Keratinocyte (primary cell): Measurements from ENCODE around the gene KIAA1755. TPM values are rescaled to one million over a fixed set of nuclear protein-coding genes. Genes with fewer than 3 reads are reported as not detected.

Source experiments
- DNase-seq: peaks from one replicate; pipeline ENCODE4 v3.0.0-alpha.2; 2011; ENCODE audit warnings: low read depth, missing footprints, low spot score
- FAIRE-seq: peaks from 2 replicates; lab custom pipeline; 2011; peaks lifted over from hg19 to GRCh38; lab: Jason Lieb, UNC
- H2AFZ ChIP-seq: 2 replicates; pipeline ENCODE4 v1.6.0; 2012; ENCODE audit warnings: low read length, control low read depth, inconsistent platforms; ENCODE audit not compliant: control insufficient read depth
- H3K27ac ChIP-seq: 2 replicates; pipeline ENCODE4 v1.5.1; 2011; ENCODE audit warnings: low read length; ENCODE audit not compliant: control insufficient read depth, insufficient read depth
- H3K27me3 ChIP-seq: 3 replicates; pipeline ENCODE4 v1.6.0; 2011; ENCODE audit warnings: low read length; ENCODE audit not compliant: control insufficient read depth, insufficient read depth; ENCODE audit errors: extremely low read depth
- H3K36me3 ChIP-seq, 2 experiments: 2 replicates in 1 of 2; 3 replicates in 1 of 2; pipeline ENCODE4 v1.5.1; 2011; ENCODE audit warnings: low read length in 2 of 2, mild to moderate bottlenecking in 1 of 2; ENCODE audit not compliant: control insufficient read depth in 2 of 2, insufficient read depth in 2 of 2; ENCODE audit errors: extremely low read depth in 1 of 2
- H3K4me1 ChIP-seq: 3 replicates; pipeline ENCODE4 v1.5.1; 2011; ENCODE audit warnings: low read length; ENCODE audit not compliant: control insufficient read depth, insufficient read depth; ENCODE audit errors: extremely low read depth
- H3K4me2 ChIP-seq: 3 replicates; pipeline ENCODE4 v1.6.0; 2011; ENCODE audit warnings: low read depth, low read length; ENCODE audit not compliant: control insufficient read depth, insufficient read depth; ENCODE audit errors: extremely low read depth
- H3K4me3 ChIP-seq, 3 experiments: fragments of 200-600 bp in 1 of 3; sonication (generic) in 1 of 3; 2 replicates in 2 of 3; 3 replicates in 1 of 3; pipeline ENCODE4 v1.5.1; 2011 to 2016; ENCODE audit warnings: low read length in 3 of 3, mild to moderate bottlenecking in 3 of 3, control low read depth in 2 of 3, inconsistent platforms in 1 of 3, low read depth in 1 of 3, mixed read lengths in 1 of 3, mixed run types in 1 of 3, moderate library complexity in 1 of 3; ENCODE audit not compliant: control insufficient read depth in 2 of 3, insufficient read depth in 2 of 3; ENCODE audit errors: extremely low read depth in 1 of 3
- H3K79me2 ChIP-seq: 2 replicates; pipeline ENCODE4 v1.6.0; 2012; ENCODE audit warnings: low read length; ENCODE audit not compliant: control insufficient read depth, insufficient read depth
- H3K9ac ChIP-seq: 3 replicates; pipeline ENCODE4 v1.6.0; 2011; ENCODE audit warnings: low read length; ENCODE audit not compliant: control insufficient read depth, insufficient read depth; ENCODE audit errors: extremely low read depth
- H3K9me1 ChIP-seq: 3 replicates; pipeline ENCODE4 v1.6.0; 2011; ENCODE audit warnings: low read length; ENCODE audit not compliant: control insufficient read depth, insufficient read depth; ENCODE audit errors: extremely low read depth
- H3K9me3 ChIP-seq: 2 replicates; pipeline ENCODE4 v1.5.1; 2012; ENCODE audit warnings: low read depth, low read length; ENCODE audit not compliant: control insufficient read depth
- H4K20me1 ChIP-seq: 3 replicates; pipeline ENCODE4 v1.6.0; 2011; ENCODE audit warnings: low read length; ENCODE audit not compliant: control insufficient read depth, insufficient read depth; ENCODE audit errors: extremely low read depth
- CTCF ChIP-seq, 3 experiments: IDR thresholded peaks in 1 of 3; conservative IDR thresholded peaks in 1 of 3; optimal IDR thresholded peaks in 1 of 3; 2 replicates in 2 of 3; 3 replicates in 1 of 3; pipeline versions ENCODE3 to v1.5.1; 2011; ENCODE audit warnings: low read length in 3 of 3, mild to moderate bottlenecking in 3 of 3, moderate library complexity in 2 of 3, control low read depth in 1 of 3, inconsistent platforms in 1 of 3; ENCODE audit not compliant: insufficient read depth in 2 of 3; ENCODE audit errors: extremely low read depth in 1 of 3
- EZH2 ChIP-seq: IDR thresholded peaks from one replicate; pipeline ENCODE4 v1.6.1; 2012; ENCODE audit warnings: inconsistent platforms, mild to moderate bottlenecking, low read length, moderate library complexity
- dilution Hi-C: fragments of 300-500 bp; cut with MboI; formaldehyde crosslinking; loops from one replicate; pipeline ENCODE4 v1.7.0; 2020; ENCODE audit warnings: low sequenced_read_pairs; ENCODE audit not compliant: extremely low pct_ligation_motif_present
- polyA plus RNA-seq, 5 experiments: library from polyadenylated mRNA; depleted of rRNA in 3 of 5; stranded (reverse) in 3 of 5; stranded (forward) in 1 of 5; unstranded in 1 of 5; fragments of >200 nt; gene quantifications; 1 replicate in 1 of 5; 2 replicates in 3 of 5; 3 replicates in 1 of 5; pipeline versions ENCODE4 v1.2.1 to v1.2.3, GENCODE V29; 2011 to 2012; ENCODE audit warnings: missing spikeins in 2 of 5, low read depth in 1 of 5, low replicate concordance in 1 of 5

The KIAA1755 gene
- polyA plus RNA-seq, 1 donor (not counting 4 experiments of a cell fraction or from before 2014, with no cell fraction given): not detected

- Histone ChIP-seq H4K20me1 (no peaks in the 10 kb centered on the region), H3K36me3 (no peaks in the 10 kb centered on the region), H3K9me3 (no peaks in the 10 kb centered on the region), H3K27me3 (peaks cover 15% of the 10 kb centered on the region), H2AFZ (no peak overlapping the region), H3K4me3 (no peak overlapping the region), H3K9ac (no peak overlapping the region), H3K4me1 (peaks cover 16% of the 10 kb centered on the region), H3K27ac (no peak overlapping the region), H3K4me2 (no peak overlapping the region), H3K9me1 (no peaks in the 10 kb centered on the region), H3K79me2 (no peaks in the 10 kb centered on the region)
- no peak for FAIRE-seq
- DNase-seq: no peak
- dilution Hi-C loops: no loop called here
- TF ChIP-seq EZH2 (no peak), CTCF (optimal IDR thresholded peaks at IDR 0.05 in 1 of 3, IDR thresholded peaks at IDR 0.05 in 1 of 3, conservative IDR thresholded peaks at IDR 0.05 in 1 of 3; ENCODE audit: extremely low read depth in 1 of 3, insufficient read depth in 2 of 3, low read length in 3 of 3) (no peak)
These were observed 42.3 kb upstream of the KIAA1755 start for GRCh38 chr20:38302786-38303185.

DNA sequence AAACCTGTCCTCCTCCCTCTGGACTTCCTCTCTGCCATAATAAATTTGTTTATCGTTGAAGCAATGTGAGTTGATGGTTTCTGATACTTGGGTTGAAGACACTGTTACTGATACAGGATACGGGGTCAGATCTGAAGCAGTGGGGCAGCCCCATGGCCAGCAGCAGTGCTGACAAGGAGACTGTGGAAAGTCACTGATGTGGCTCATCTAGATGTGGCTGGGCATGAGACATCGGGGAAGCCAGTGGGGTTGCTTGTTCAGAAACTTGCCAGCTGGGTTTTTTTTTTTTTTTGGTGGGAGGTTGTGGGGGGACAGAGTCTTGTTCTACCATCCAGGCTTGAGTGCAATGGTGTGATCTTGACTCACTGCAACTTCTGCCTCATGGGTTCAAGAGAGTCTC lies 40.8 kb upstream of the KIAA1755 start:
- no peak for DNase-seq
- Histone ChIP-seq H3K4me3 (no peak overlapping the region), H3K4me1 (peaks cover 11% of the 10 kb centered on the region), H2AFZ (no peak overlapping the region), H3K9me3 (no peaks in the 10 kb centered on the region), H3K27me3 (peaks cover 15% of the 10 kb centered on the region), H3K79me2 (no peaks in the 10 kb centered on the region), H4K20me1 (no peaks in the 10 kb centered on the region), H3K9ac (no peak overlapping the region), H3K9me1 (no peaks in the 10 kb centered on the region), H3K4me2 (no peak overlapping the region), H3K27ac (no peak overlapping the region), H3K36me3 (no peaks in the 10 kb centered on the region)
- no peak for TF ChIP-seq EZH2
- no peak for TF ChIP-seq CTCF (optimal IDR thresholded peaks at IDR 0.05 in 1 of 3, IDR thresholded peaks at IDR 0.05 in 1 of 3, conservative IDR thresholded peaks at IDR 0.05 in 1 of 3; ENCODE audit: extremely low read depth in 1 of 3, insufficient read depth in 2 of 3, low read length in 3 of 3)
- no peak for FAIRE-seq
- dilution Hi-C loops: no loop called here
